ENCODE results near the gene RNF186. TPM values are rescaled to one million over a fixed set of nuclear protein-coding genes. Genes with fewer than 3 reads are reported as not detected.

RNF186 gene
- polyA plus RNA-seq, 1 of the 3 experiments (the other 2 are of a cell fraction), result not detected

DNA sequence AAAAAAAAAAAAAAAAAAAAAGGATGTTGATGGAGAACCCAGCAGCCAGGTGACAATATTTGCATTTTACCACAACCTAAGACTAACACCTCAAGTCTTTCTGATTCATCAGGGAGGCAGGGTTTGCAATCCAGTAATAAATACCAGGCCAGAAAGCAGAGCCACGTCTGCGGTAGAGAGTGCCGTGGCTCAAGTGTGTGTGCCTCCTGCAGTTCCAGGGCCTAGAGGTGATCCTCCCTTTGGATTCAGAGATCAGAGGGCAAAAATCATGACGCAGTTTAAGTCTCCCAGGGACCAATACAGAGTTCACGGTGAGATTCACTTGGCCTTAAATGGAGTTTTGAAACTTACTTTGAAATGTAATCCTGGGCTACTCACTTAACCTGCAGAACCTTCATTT, 50.2 kb downstream of the RNF186 start:
- Histone ChIP-seq H3K9me3 (no peaks in the 10 kb centered on the region), H3F3A (replicated peaks; ENCODE audit: insufficient read depth) (peaks cover 13% of the 10 kb centered on the region), H3K27ac (ENCODE audit: low read depth in 2 of 2, low read length in 1 of 2) (peak overlapping the region in 1 of 2 experiments; percentile 84; a peak in 2 of 4 replicates), H3K27me3 (ENCODE audit: insufficient read depth) (no peaks in the 10 kb centered on the region), H4K20me1 (ENCODE audit: insufficient read depth) (no peaks in the 10 kb centered on the region), H2AFZ (ENCODE audit: low read depth) (peak overlapping the region; percentile 77), H3K9ac (peak overlapping the region; percentile 30; the same call in 1 of the 2 replicates), H3K4me2 (peak overlapping the region; percentile 43; the same call in 1 of the 2 replicates), H3K36me3 (replicated peaks in 1 of 2; ENCODE audit: control insufficient read depth in 1 of 2, insufficient read depth in 2 of 2, low read length in 1 of 2) (no peaks in the 10 kb centered on the region), H3K4me1 (ENCODE audit: control insufficient read depth in 1 of 2, insufficient read depth in 2 of 2, low read depth in 1 of 2, low read length in 1 of 2) (peaks cover 2 to 26% of the 10 kb centered on the region in 2 experiments; a peak in 2 of 4 replicates), H3K4me3 (ENCODE audit: low read depth in 2 of 2, low read length in 1 of 2) (no peak overlapping the region), H3K9me2 (no peaks in the 10 kb centered on the region), H3K79me2 (ENCODE audit: insufficient read depth) (no peaks in the 10 kb centered on the region)
- POLR2A ChIA-PET, result no interaction called here
- 88% methylated on average over 5 of the region's 5 CpGs for WGBS (ENCODE audit: low lambda C conversion rate)
- DNase-seq, result no peak
- TF ChIP-seq, protein P1, sequence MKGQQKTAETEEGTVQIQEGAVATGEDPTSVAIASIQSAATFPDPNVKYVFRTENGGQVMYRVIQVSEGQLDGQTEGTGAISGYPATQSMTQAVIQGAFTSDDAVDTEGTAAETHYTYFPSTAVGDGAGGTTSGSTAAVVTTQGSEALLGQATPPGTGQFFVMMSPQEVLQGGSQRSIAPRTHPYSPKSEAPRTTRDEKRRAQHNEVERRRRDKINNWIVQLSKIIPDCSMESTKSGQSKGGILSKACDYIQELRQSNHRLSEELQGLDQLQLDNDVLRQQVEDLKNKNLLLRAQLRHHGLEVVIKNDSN (IDR thresholded peaks at IDR 0.05; ENCODE audit: borderline replicate concordance, low read depth), result no peak
- no peak for TF ChIP-seq CHD2 (IDR thresholded peaks at IDR 0.05; ENCODE audit: low read length, partially characterized antibody)
- no peak for TF ChIP-seq SIN3A (IDR thresholded peaks at IDR 0.05; ENCODE audit: borderline replicate concordance, low read depth, low read length)
- TF ChIP-seq RAD21 (IDR thresholded peaks at IDR 0.05; ENCODE audit: low read length), result no peak
- TF ChIP-seq, protein P2, sequence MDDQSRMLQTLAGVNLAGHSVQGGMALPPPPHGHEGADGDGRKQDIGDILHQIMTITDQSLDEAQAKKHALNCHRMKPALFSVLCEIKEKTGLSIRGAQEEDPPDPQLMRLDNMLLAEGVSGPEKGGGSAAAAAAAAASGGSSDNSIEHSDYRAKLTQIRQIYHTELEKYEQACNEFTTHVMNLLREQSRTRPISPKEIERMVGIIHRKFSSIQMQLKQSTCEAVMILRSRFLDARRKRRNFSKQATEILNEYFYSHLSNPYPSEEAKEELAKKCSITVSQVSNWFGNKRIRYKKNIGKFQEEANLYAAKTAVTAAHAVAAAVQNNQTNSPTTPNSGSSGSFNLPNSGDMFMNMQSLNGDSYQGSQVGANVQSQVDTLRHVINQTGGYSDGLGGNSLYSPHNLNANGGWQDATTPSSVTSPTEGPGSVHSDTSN (IDR thresholded peaks at IDR 0.05), result no peak
- no peak for TF ChIP-seq TEAD4 (IDR thresholded peaks at IDR 0.05; ENCODE audit: borderline replicate concordance, insufficient read depth)
- TF ChIP-seq YY1 (IDR thresholded peaks at IDR 0.05; ENCODE audit: low read depth), result no peak
- no peak for TF ChIP-seq TAF1 (IDR thresholded peaks at IDR 0.05; ENCODE audit: borderline replicate concordance, low read depth, low read length)
- CTCF ChIA-PET, result interaction anchor here (1.5 kb wide), 2 partner anchors 21 to 47 kb away, joined by 4 read pairs; no protein-coding TSS in a partner anchor

Other genes starting within 250 kb of the RNF186 start
- 34.9 and 36.1 TPM in 2 replicates for gene NBL1, start 171.0 kb downstream of the RNF186 start, polyA plus RNA-seq (2012; rRNA removed)
- gene HTR6, start 150.4 kb downstream of the RNF186 start, polyA plus RNA-seq (2012; rRNA removed), result 0.05 and 0.10 TPM in 2 replicates
- 3.5 and 4.2 TPM in 2 replicates for gene TMCO4, start 15.4 kb downstream of the RNF186 start, polyA plus RNA-seq (2012; rRNA removed)
- 2.6 and 3.3 TPM in 2 replicates for gene OTUD3, start 67.1 kb upstream of the RNF186 start, polyA plus RNA-seq (2012; rRNA removed)
- not detected in 2 replicates for gene PLA2G2E, start 108.3 kb upstream of the RNF186 start, polyA plus RNA-seq (2012; rRNA removed)
- gene PLA2G2A, start 164.3 kb upstream of the RNF186 start, polyA plus RNA-seq (2012; rRNA removed), result not detected in 2 replicates

Measured in SK-N-SH (cell line).